Measurements from ENCODE around the gene ORMDL2.

ORMDL2 gene

DNA sequence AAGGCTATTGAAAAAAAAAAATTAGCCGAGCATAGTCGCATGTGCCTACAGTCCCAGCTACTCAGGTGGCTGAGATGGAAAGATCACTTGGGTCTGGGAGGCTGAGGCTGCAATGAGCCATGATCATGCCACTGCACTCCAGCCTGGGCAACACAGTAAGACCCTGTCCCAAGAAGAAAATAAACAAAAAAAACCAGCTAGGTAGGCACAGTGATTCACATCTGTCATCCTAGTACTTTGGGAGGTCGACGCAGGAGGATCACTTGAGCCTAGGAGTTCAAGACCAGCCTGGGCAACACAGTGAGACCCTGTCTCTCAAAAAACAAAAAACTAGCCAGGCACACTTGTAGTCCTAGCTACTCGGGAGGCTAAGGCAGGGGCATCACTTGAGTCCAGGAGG is 8.6 kb upstream of the ORMDL2 start:
- Histone ChIP-seq H3K27ac (ENCODE audit: low read depth, low read length) (no peak overlapping the region), H3K27me3 (ENCODE audit: insufficient read depth, low read length) (no peaks in the 10 kb centered on the region), H3K36me3 (ENCODE audit: insufficient read depth, low read length) (peaks cover 10% of the 10 kb centered on the region; the same call in 1 of the 2 replicates), H3K79me2 (ENCODE audit: control insufficient read depth, insufficient read depth, low read length, unreplicated experiment) (peaks cover 93% of the 10 kb centered on the region), H2AFZ (ENCODE audit: low read length, unreplicated experiment) (no peak overlapping the region), H3K4me1 (ENCODE audit: control insufficient read depth, insufficient read depth, low read length, unreplicated experiment) (peaks cover 3% of the 10 kb centered on the region), H3K4me3 (ENCODE audit: low read depth, low read length) (no peak overlapping the region)

DNA sequence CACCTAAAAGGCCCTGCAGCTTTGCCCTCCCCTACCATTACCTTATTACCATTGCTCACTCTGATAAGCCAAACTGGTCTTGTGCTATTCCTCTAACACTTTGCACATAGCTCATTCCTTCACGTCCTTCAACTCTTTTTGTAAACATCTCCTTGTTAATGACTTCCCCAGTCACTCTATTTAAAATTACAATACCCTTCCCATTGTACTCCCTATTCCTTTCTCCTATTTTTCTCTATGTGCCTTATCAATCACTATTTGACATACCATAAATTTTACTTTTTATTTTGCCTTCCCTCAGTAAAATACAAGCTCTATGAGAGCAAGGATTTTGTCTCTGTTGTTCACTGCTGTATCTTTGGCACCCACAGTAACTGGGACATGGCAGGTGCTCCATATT is 5.8 kb upstream of the ORMDL2 start:
- Histone ChIP-seq H3K36me3 (ENCODE audit: insufficient read depth, low read length) (peaks cover 10% of the 10 kb centered on the region; the same call in 1 of the 2 replicates), H3K4me3 (ENCODE audit: low read depth, low read length) (no peak overlapping the region), H2AFZ (ENCODE audit: low read length, unreplicated experiment) (no peak overlapping the region), H3K4me1 (ENCODE audit: control insufficient read depth, insufficient read depth, low read length, unreplicated experiment) (peaks cover 19% of the 10 kb centered on the region), H3K27ac (ENCODE audit: low read depth, low read length) (no peak overlapping the region), H3K27me3 (ENCODE audit: insufficient read depth, low read length) (no peaks in the 10 kb centered on the region), H3K79me2 (ENCODE audit: control insufficient read depth, insufficient read depth, low read length, unreplicated experiment) (peaks cover 96% of the 10 kb centered on the region)

DNA sequence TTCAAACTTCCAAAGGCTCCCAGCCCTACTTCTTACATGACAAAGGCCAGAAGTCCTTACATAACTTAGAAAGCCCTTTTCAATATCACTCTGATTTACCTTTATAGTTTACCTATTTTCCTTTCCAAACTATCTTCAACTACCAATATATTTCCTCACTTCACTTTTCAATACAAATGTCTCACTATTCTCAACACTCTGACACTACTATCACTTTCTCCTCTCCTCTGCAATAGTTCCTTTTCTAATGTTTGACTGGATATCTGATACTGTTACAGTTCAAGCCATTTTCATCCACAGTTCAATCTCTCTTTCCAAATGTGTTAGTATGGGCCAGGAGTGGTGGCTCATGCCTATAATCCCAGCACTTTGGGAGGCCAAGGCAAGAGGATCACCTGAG is 3.6 kb upstream of the ORMDL2 start:
- no peak overlapping the region for H3K4me3 ChIP-seq (ENCODE audit: low read depth, low read length)
- peaks cover 8% of the 10 kb centered on the region; the same call in 1 of the 2 replicates for H3K36me3 ChIP-seq (ENCODE audit: insufficient read depth, low read length)
- no peak overlapping the region for H3K27ac ChIP-seq (ENCODE audit: low read depth, low read length)
- H2AFZ ChIP-seq (ENCODE audit: low read length, unreplicated experiment) = no peak overlapping the region
- H3K27me3 ChIP-seq (ENCODE audit: insufficient read depth, low read length) = no peaks in the 10 kb centered on the region
- peaks cover 27% of the 10 kb centered on the region for H3K4me1 ChIP-seq (ENCODE audit: control insufficient read depth, insufficient read depth, low read length, unreplicated experiment)
- peaks cover 94% of the 10 kb centered on the region for H3K79me2 ChIP-seq (ENCODE audit: control insufficient read depth, insufficient read depth, low read length, unreplicated experiment)

DNA sequence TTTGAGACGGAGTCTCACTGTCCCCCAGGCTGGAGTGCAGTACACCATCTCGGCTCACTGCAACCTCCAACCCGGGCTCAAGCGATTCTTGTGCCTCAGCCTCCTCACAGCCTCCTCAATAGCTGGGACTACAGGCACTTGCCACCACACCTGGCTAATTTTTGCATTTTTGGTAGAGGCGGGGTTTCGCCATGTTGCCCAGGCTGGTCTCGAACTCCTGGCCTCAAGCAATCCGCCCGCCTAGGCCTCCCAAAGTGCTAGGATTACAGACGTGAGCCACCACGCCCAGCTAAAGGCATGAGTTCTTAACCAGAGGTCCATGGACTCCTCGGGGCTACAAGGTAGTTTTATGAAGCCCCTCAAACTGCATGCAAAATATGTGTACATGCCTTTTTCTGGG is 2.4 kb upstream of the ORMDL2 start:
- peaks cover 14% of the 10 kb centered on the region for H3K36me3 ChIP-seq (ENCODE audit: insufficient read depth, low read length)
- H2AFZ ChIP-seq (ENCODE audit: low read length, unreplicated experiment) = no peak overlapping the region
- H3K27me3 ChIP-seq (ENCODE audit: insufficient read depth, low read length) = no peaks in the 10 kb centered on the region
- peaks cover 87% of the 10 kb centered on the region for H3K79me2 ChIP-seq (ENCODE audit: control insufficient read depth, insufficient read depth, low read length, unreplicated experiment)
- H3K4me1 ChIP-seq (ENCODE audit: control insufficient read depth, insufficient read depth, low read length, unreplicated experiment) = peaks cover 31% of the 10 kb centered on the region
- H3K4me3 ChIP-seq (ENCODE audit: low read depth, low read length) = peak overlapping the region; percentile 91
- H3K27ac ChIP-seq (ENCODE audit: low read depth, low read length) = no peak overlapping the region

DNA sequence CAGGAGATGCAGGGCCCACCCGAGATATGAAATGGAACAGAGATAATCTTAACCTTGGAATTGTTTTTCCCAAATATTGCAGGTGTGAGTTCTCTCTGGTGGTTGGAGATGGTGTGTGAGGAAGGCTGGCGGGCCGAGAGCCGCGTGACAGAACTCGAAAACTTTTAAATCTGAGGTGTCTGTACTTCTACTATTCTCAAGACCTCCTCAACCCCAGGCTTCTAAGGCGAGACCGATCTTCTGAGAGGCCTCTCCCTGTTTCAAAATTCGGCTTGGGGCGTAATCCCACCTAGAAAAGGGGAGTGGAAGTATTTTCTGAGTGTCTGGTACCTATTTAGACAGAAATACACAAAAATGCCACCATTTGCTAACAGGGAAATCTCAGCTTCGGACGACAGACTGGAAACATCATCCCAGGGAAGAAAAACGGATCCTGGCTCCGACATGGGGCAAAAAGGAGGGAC is 928 bp upstream of the ORMDL2 start:
- Histone ChIP-seq H3K36me3 (ENCODE audit: insufficient read depth, low read length) (peaks cover 16% of the 10 kb centered on the region), H3K4me1 (ENCODE audit: control insufficient read depth, insufficient read depth, low read length, unreplicated experiment) (peaks cover 31% of the 10 kb centered on the region), H3K79me2 (ENCODE audit: control insufficient read depth, insufficient read depth, low read length, unreplicated experiment) (peaks cover 73% of the 10 kb centered on the region), H3K27ac (ENCODE audit: low read depth, low read length) (peak overlapping the region; percentile 69), H3K4me3 (ENCODE audit: low read depth, low read length) (peak overlapping the region; percentile 91), H2AFZ (ENCODE audit: low read length, unreplicated experiment) (peak overlapping the region; percentile 56), H3K27me3 (ENCODE audit: insufficient read depth, low read length) (no peaks in the 10 kb centered on the region)

DNA sequence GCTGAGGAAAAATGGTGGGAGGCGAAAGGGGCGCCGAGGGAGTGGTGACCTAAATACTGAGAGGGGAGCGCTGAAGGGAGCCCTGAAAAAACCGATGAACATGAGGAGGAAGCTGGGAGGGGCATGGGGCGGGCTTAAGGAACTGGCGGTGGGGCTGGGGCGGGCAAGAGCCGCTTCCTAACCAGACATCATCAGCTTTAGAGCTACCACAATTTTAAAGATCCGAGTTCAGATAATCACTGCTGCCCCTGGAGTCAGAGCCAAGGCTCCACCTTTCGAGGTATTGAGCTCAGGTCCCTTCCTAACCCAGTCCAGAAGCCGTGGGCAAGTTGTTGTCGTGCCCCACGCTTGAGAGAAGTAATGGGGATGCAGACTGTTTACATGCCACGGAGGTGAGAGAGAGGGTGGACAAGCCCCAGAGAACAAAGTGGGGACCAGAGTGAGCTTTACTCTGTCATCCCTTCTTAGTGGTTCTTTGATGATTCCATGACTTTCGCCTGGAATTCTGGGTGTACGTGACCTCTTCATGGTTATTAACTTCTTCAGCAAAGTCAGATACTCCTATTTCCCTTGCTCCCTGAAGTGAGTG is 393 bp downstream of the ORMDL2 start:
- peaks cover 59% of the 10 kb centered on the region for H3K79me2 ChIP-seq (ENCODE audit: control insufficient read depth, insufficient read depth, low read length, unreplicated experiment)
- peaks cover 31% of the 10 kb centered on the region for H3K4me1 ChIP-seq (ENCODE audit: control insufficient read depth, insufficient read depth, low read length, unreplicated experiment)
- no peaks in the 10 kb centered on the region for H3K27me3 ChIP-seq (ENCODE audit: insufficient read depth, low read length)
- peak overlapping the region; percentile 48 for H3K27ac ChIP-seq (ENCODE audit: low read depth, low read length)
- peak overlapping the region; percentile 91 for H3K4me3 ChIP-seq (ENCODE audit: low read depth, low read length)
- H3K36me3 ChIP-seq (ENCODE audit: insufficient read depth, low read length) = peaks cover 12% of the 10 kb centered on the region
- peak overlapping the region; percentile 8 for H2AFZ ChIP-seq (ENCODE audit: low read length, unreplicated experiment)

DNA sequence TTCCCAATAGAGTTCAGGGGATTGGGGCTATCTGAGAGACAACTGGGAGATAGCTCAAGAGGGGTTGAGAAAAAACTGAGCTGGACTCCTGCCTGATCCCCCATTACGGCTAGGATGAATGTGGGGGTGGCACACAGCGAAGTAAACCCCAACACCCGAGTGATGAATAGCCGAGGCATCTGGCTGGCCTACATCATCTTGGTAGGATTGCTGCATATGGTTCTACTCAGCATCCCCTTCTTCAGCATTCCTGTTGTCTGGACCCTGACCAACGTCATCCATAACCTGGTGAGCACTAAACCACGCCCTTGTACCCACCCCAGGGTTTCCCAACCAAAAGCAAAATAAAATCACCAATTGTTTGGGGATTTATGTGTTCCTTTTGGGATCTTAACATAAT is 1.0 kb downstream of the ORMDL2 start:
- Histone ChIP-seq H3K4me3 (ENCODE audit: low read depth, low read length) (peak overlapping the region; percentile 91), H2AFZ (ENCODE audit: low read length, unreplicated experiment) (no peak overlapping the region), H3K36me3 (ENCODE audit: insufficient read depth, low read length) (peaks cover 12% of the 10 kb centered on the region), H3K79me2 (ENCODE audit: control insufficient read depth, insufficient read depth, low read length, unreplicated experiment) (peaks cover 53% of the 10 kb centered on the region), H3K4me1 (ENCODE audit: control insufficient read depth, insufficient read depth, low read length, unreplicated experiment) (peaks cover 31% of the 10 kb centered on the region), H3K27ac (ENCODE audit: low read depth, low read length) (peak overlapping the region; percentile 48), H3K27me3 (ENCODE audit: insufficient read depth, low read length) (no peaks in the 10 kb centered on the region)

DNA sequence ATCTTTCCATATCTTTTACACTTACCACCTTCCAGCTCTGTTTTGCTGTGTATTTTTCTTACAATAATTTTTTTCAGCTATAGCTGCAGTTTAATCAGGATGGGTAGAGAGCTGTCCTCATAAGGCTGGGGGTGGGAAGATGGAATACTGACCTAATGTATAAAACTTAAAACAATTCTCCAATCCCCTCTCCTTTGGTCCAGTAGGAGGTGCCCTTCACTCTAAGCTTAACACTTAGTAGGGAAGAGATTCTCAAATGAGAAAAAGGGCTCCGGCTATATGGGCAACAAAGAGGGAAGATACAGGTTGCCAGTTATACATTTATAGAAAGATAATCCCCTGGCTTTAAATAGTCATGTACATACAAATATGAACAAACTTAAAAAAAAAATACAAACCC is 2.8 kb downstream of the ORMDL2 start:
- Histone ChIP-seq H3K36me3 (ENCODE audit: insufficient read depth, low read length) (peaks cover 12% of the 10 kb centered on the region), H3K4me3 (ENCODE audit: low read depth, low read length) (no peak overlapping the region), H3K79me2 (ENCODE audit: control insufficient read depth, insufficient read depth, low read length, unreplicated experiment) (peaks cover 36% of the 10 kb centered on the region), H2AFZ (ENCODE audit: low read length, unreplicated experiment) (no peak overlapping the region), H3K4me1 (ENCODE audit: control insufficient read depth, insufficient read depth, low read length, unreplicated experiment) (peaks cover 27% of the 10 kb centered on the region), H3K27me3 (ENCODE audit: insufficient read depth, low read length) (no peaks in the 10 kb centered on the region), H3K27ac (ENCODE audit: low read depth, low read length) (no peak overlapping the region)

DNA sequence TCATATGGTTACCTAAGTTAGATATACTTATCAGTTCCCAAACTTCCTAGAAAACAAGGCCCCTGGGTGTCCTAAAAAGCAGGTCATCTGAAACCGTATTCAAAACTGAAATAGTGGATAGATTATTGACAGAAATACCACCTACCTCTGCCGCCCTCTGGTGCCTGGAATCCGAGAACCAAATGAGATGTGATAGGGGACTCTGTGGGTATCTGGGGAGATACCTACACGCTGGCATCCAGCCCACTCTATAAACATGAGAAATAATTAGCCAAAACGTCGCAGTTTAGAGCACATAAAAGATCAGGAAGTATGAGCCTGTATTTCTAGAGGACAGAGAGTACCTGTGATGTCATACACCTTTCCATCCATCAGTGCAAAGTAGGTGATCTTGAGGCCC is 4.4 kb downstream of the ORMDL2 start:
- no peaks in the 10 kb centered on the region for H3K27me3 ChIP-seq (ENCODE audit: insufficient read depth, low read length)
- peaks cover 32% of the 10 kb centered on the region for H3K79me2 ChIP-seq (ENCODE audit: control insufficient read depth, insufficient read depth, low read length, unreplicated experiment)
- no peak overlapping the region for H2AFZ ChIP-seq (ENCODE audit: low read length, unreplicated experiment)
- no peak overlapping the region for H3K27ac ChIP-seq (ENCODE audit: low read depth, low read length)
- H3K36me3 ChIP-seq (ENCODE audit: insufficient read depth, low read length) = peaks cover 13% of the 10 kb centered on the region
- H3K4me1 ChIP-seq (ENCODE audit: control insufficient read depth, insufficient read depth, low read length, unreplicated experiment) = peaks cover 22% of the 10 kb centered on the region
- H3K4me3 ChIP-seq (ENCODE audit: low read depth, low read length) = no peak overlapping the region

DNA sequence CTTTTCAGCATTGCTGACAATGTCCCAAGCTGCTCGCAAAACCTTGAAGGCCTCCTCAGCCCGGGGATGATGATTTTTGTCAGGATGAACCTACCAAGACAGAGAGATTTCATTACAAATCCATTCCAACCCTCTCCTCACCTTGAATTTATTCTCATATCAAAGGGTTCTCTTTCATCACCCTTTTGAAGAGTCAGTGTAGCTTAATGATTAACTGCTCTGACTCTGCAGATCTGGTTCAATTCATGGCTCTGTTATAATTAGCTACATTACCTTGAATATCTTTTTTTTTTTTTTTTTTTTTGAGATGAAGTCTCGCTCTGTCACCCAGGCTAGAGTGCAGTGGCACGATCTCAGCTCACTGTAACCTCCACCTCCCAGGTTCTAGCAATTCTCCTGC is 5.6 kb downstream of the ORMDL2 start:
- H3K79me2 ChIP-seq (ENCODE audit: control insufficient read depth, insufficient read depth, low read length, unreplicated experiment) = peaks cover 37% of the 10 kb centered on the region
- no peak overlapping the region for H3K27ac ChIP-seq (ENCODE audit: low read depth, low read length)
- H3K36me3 ChIP-seq (ENCODE audit: insufficient read depth, low read length) = peaks cover 17% of the 10 kb centered on the region
- no peak overlapping the region for H3K4me3 ChIP-seq (ENCODE audit: low read depth, low read length)
- H2AFZ ChIP-seq (ENCODE audit: low read length, unreplicated experiment) = no peak overlapping the region
- H3K4me1 ChIP-seq (ENCODE audit: control insufficient read depth, insufficient read depth, low read length, unreplicated experiment) = peaks cover 34% of the 10 kb centered on the region
- no peaks in the 10 kb centered on the region for H3K27me3 ChIP-seq (ENCODE audit: insufficient read depth, low read length)

DNA sequence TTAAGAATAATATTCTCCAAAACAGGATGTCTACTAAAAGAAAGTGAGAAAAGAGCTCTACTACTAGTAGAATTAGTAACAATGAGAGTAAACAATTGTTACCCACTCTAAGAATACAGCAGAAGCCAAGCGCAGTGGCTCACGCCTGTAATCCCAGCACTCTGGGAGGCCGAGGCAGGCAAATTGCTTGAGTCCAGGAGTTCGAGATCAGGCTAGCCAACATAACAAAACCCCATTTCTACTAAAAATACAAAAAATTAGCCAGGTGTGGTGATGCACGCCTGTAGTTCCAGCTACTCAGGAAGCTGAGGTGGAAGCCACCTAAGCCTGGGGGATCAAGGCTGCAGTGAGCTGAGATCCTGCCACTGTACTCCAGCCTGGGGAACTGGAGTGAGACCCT is 6.9 kb downstream of the ORMDL2 start:
- H3K27me3 ChIP-seq (ENCODE audit: insufficient read depth, low read length) = no peaks in the 10 kb centered on the region
- 0 out of 2 replicates have a peak overlapping the region, but pooled peaks have one; percentile 29 for H3K27ac ChIP-seq (ENCODE audit: low read depth, low read length)
- H3K36me3 ChIP-seq (ENCODE audit: insufficient read depth, low read length) = peaks cover 11% of the 10 kb centered on the region
- no peak overlapping the region for H3K4me3 ChIP-seq (ENCODE audit: low read depth, low read length)
- H3K4me1 ChIP-seq (ENCODE audit: control insufficient read depth, insufficient read depth, low read length, unreplicated experiment) = peaks cover 24% of the 10 kb centered on the region
- no peak overlapping the region for H2AFZ ChIP-seq (ENCODE audit: low read length, unreplicated experiment)
- H3K79me2 ChIP-seq (ENCODE audit: control insufficient read depth, insufficient read depth, low read length, unreplicated experiment) = peaks cover 30% of the 10 kb centered on the region
